Transverse colon (tissue), 4 donors: ENCODE data around the gene IL12RB2.

Experiments used
- EP300 ChIP-seq: sonication (generic); formaldehyde crosslinking; IDR thresholded peaks from one replicate; pipeline ENCODE4 v1.6.1; 2017; ENCODE audit warnings: antibody characterized with exemption, low read depth
- POLR2A ChIP-seq: fragments of 450-650 bp; IDR thresholded peaks from one replicate; pipeline ENCODE4 v1.6.1; 2016; ENCODE audit warnings: antibody characterized with exemption, mild to moderate bottlenecking, moderate library complexity
- POLR2AphosphoS5 ChIP-seq, 3 donors: sonication (generic); formaldehyde crosslinking; IDR thresholded peaks; one replicate each; pipeline ENCODE4 v1.6.1; 2016; ENCODE audit warnings: antibody characterized with exemption in 3 of 3
- TF ChIP-seq, protein P1 (sequence below), 5 experiments: fragments of 200-600 bp in 3 of 5; fragments of 450-650 bp in 2 of 5; sonication (generic) in 3 of 5; IDR thresholded peaks; 1 replicate in 2 of 5; 2 replicates in 3 of 5; pipeline ENCODE4 v1.5.1; 2016 to 2017; ENCODE audit warnings: antibody characterized with exemption in 5 of 5, inconsistent platforms in 3 of 5, mild to moderate bottlenecking in 2 of 5, moderate library complexity in 1 of 5

DNA sequence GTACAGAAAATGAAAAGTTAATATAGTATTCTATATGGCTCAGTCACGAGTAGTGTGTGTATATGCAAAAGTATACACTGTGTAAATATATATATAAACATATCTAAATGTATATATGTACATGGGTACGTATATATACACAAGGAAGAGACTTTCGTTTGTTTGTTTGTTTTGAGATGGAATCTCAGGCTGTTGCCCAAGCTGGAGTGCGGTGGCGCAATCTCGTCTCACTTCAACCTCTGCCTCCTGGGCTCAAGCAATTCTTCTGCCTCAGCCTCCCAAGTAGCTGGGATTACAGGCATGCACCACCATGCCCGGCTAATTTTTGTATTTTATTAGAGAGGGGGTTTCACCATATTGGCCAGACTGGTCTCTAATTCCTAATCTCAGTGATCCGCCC lies 16.4 kb downstream of the IL12RB2 start:
- TF ChIP-seq, protein P1, sequence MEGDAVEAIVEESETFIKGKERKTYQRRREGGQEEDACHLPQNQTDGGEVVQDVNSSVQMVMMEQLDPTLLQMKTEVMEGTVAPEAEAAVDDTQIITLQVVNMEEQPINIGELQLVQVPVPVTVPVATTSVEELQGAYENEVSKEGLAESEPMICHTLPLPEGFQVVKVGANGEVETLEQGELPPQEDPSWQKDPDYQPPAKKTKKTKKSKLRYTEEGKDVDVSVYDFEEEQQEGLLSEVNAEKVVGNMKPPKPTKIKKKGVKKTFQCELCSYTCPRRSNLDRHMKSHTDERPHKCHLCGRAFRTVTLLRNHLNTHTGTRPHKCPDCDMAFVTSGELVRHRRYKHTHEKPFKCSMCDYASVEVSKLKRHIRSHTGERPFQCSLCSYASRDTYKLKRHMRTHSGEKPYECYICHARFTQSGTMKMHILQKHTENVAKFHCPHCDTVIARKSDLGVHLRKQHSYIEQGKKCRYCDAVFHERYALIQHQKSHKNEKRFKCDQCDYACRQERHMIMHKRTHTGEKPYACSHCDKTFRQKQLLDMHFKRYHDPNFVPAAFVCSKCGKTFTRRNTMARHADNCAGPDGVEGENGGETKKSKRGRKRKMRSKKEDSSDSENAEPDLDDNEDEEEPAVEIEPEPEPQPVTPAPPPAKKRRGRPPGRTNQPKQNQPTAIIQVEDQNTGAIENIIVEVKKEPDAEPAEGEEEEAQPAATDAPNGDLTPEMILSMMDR (IDR thresholded peaks at IDR 0.05) = no peak
- TF ChIP-seq POLR2A = no peak
- no peak for TF ChIP-seq POLR2AphosphoS5 (IDR thresholded peaks at IDR 0.05)
- TF ChIP-seq EP300 = no peak
